Suprapubic skin (tissue), 4 donors: ENCODE measurements around the gene SLC35D3. TPM values are rescaled to one million over a fixed set of nuclear protein-coding genes. Genes with fewer than 3 reads are reported as not detected.
"Not testable (repeated sequence)": the region's sequence is repeated elsewhere in the genome, so short reads cannot be mapped to it uniquely, and the experiment has no call there.

ENCODE experiments used
- DNase-seq, 2 donors: peaks; one replicate each; pipeline ENCODE4 v3.0.0-alpha.2; 2019; ENCODE audit warnings: low spot score in 2 of 2
- H3K27ac ChIP-seq: fragments of 200-600 bp; sonication (generic); one replicate; pipeline ENCODE4 v1.5.1; 2019
- H3K27me3 ChIP-seq: fragments of 200-600 bp; sonication (generic); one replicate; pipeline ENCODE4 v1.5.1; 2019
- H3K36me3 ChIP-seq: fragments of 200-600 bp; sonication (generic); one replicate; pipeline ENCODE4 v1.5.1; 2019
- H3K4me1 ChIP-seq: fragments of 200-600 bp; sonication (generic); one replicate; pipeline ENCODE4 v1.5.1; 2019
- H3K4me3 ChIP-seq: fragments of 200-600 bp; sonication (generic); one replicate; pipeline ENCODE4 v1.5.1; 2019; ENCODE audit warnings: mild to moderate bottlenecking
- H3K9me3 ChIP-seq: fragments of 200-600 bp; sonication (generic); one replicate; pipeline ENCODE4 v1.5.1; 2019
- EP300 ChIP-seq: sonication (generic); formaldehyde crosslinking; IDR thresholded peaks from one replicate; pipeline ENCODE4 v1.6.1; 2017; ENCODE audit warnings: antibody characterized with exemption
- POLR2A ChIP-seq, 2 donors: fragments of 450-650 bp; IDR thresholded peaks; one replicate each; pipeline ENCODE4 v1.6.1; 2017; ENCODE audit warnings: antibody characterized with exemption in 2 of 2, mild to moderate bottlenecking in 2 of 2, moderate library complexity in 2 of 2
- POLR2AphosphoS5 ChIP-seq, 3 donors: sonication (generic); formaldehyde crosslinking; IDR thresholded peaks; one replicate each; pipeline ENCODE4 v1.6.1; 2017; ENCODE audit warnings: antibody characterized with exemption in 3 of 3
- WGBS: methylation state at CpG from one replicate; pipeline ENCODE4 v1.1.5; 2018; 5-methylcytosine and 5-hydroxymethylcytosine counted together
- total RNA-seq, 4 donors: library from RNA; depleted of rRNA; stranded (reverse); fragments of >200 nt; gene quantifications; one replicate each; pipeline ENCODE4 v1.1.0, GENCODE V29; 2016
- TF ChIP-seq, protein P1 (sequence below), 2 donors: fragments of 200-600 bp in 1 of 2; fragments of 450-650 bp in 1 of 2; sonication (generic) in 1 of 2; IDR thresholded peaks; one replicate each; pipeline ENCODE4 v1.5.1; 2016 to 2019; ENCODE audit warnings: antibody characterized with exemption in 2 of 2, mild to moderate bottlenecking in 1 of 2, moderate library complexity in 1 of 2

SLC35D3 gene
- total RNA-seq, 4 donors from 2014 or later: 0.18 TPM; not detected in 3

DNA sequence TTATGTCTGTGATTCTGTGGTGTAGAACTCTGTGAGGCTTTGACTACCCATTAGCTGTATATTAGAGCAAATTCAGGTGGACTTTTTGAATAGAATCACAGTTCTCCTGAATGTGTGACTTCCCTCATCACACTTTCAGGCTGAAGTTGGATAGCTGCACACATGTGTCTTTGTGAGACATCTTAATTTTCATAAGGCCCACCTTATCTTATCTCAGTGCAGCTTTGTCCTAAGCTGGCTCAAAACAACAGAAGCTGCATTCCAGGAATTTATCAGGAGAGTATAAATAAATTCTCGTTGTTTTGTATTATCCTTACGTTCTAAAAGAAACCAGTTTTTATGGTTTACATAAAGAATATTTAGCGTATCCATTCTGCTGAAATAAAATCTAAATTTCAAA is 26.2 kb upstream of the SLC35D3 start:
- Histone ChIP-seq H3K4me1 (no peaks in the 10 kb centered on the region), H3K36me3 (peaks cover 20% of the 10 kb centered on the region), H3K27ac (no peak overlapping the region), H3K4me3 (no peak overlapping the region), H3K9me3 (no peaks in the 10 kb centered on the region), H3K27me3 (no peaks in the 10 kb centered on the region)
- DNase-seq: no peak
- TF ChIP-seq, protein P1, sequence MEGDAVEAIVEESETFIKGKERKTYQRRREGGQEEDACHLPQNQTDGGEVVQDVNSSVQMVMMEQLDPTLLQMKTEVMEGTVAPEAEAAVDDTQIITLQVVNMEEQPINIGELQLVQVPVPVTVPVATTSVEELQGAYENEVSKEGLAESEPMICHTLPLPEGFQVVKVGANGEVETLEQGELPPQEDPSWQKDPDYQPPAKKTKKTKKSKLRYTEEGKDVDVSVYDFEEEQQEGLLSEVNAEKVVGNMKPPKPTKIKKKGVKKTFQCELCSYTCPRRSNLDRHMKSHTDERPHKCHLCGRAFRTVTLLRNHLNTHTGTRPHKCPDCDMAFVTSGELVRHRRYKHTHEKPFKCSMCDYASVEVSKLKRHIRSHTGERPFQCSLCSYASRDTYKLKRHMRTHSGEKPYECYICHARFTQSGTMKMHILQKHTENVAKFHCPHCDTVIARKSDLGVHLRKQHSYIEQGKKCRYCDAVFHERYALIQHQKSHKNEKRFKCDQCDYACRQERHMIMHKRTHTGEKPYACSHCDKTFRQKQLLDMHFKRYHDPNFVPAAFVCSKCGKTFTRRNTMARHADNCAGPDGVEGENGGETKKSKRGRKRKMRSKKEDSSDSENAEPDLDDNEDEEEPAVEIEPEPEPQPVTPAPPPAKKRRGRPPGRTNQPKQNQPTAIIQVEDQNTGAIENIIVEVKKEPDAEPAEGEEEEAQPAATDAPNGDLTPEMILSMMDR (IDR thresholded peaks at IDR 0.05): no peak
- 94% methylated on average over 3 of the region's 3 CpGs for WGBS

DNA sequence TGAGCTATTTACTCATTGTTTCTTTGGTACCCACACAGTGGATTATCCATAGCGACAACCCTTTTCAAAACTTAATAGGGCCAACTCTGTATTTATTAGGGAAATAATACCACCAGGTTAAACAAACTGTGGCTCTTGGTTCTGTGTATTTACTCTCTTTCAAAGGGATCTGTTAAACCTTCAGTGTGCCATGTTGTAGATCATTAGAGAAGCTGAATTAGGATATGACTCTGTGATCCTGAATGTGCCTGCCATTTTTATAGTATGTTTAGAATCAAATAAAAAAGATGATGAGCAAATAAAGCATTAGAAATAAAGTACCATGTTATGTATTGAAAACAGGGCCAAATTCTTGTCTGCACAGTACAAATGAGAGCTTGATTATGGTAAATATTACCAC is 25.0 kb upstream of the SLC35D3 start:
- peaks cover 31% of the 10 kb centered on the region for H3K36me3 ChIP-seq
- no peaks in the 10 kb centered on the region for H3K4me1 ChIP-seq
- no peak for DNase-seq
- no peak overlapping the region for H3K27ac ChIP-seq
- H3K27me3 ChIP-seq: no peaks in the 10 kb centered on the region
- no peak overlapping the region for H3K4me3 ChIP-seq
- H3K9me3 ChIP-seq: no peaks in the 10 kb centered on the region
- 98% methylated on average over 1 of the region's 1 CpG for WGBS
- no peak for TF ChIP-seq POLR2A (IDR thresholded peaks at IDR 0.05)
- TF ChIP-seq, protein P1 (IDR thresholded peaks at IDR 0.05): no peak
- TF ChIP-seq POLR2AphosphoS5 (IDR thresholded peaks at IDR 0.05): no peak
- TF ChIP-seq EP300: no peak

GRCh38 chr6:136901212-136901784 is 20.8 kb upstream of the SLC35D3 start:
- Histone ChIP-seq H3K27ac (no peak overlapping the region), H3K4me3 (no peak overlapping the region), H3K27me3 (no peaks in the 10 kb centered on the region), H3K4me1 (no peaks in the 10 kb centered on the region), H3K36me3 (peaks cover 46% of the 10 kb centered on the region), H3K9me3 (no peaks in the 10 kb centered on the region)
- DNase-seq: no peak
- TF ChIP-seq, protein P1 (IDR thresholded peaks at IDR 0.05): no peak
- TF ChIP-seq EP300 (no peak), POLR2A (IDR thresholded peaks at IDR 0.05) (no peak), POLR2AphosphoS5 (IDR thresholded peaks at IDR 0.05) (no peak)
- 96% methylated on average over 5 of the region's 5 CpGs for WGBS

GRCh38 chr6:136904477-136904876 is 17.6 kb upstream of the SLC35D3 start:
- DNase-seq, H3K27me3 ChIP-seq, H3K9me3 ChIP-seq, H3K27ac ChIP-seq, H3K4me1 ChIP-seq, H3K4me3 ChIP-seq: not testable (repeated sequence)
- whole genome bisulfite sequencing: 92% methylated on average over 3 of the region's 3 CpGs
- peaks cover 34% of the 10 kb centered on the region for H3K36me3 ChIP-seq

GRCh38 chr6:136914947-136915346 is 7.2 kb upstream of the SLC35D3 start:
- Histone ChIP-seq H3K27me3 (peaks cover 4% of the 10 kb centered on the region), H3K4me1 (no peaks in the 10 kb centered on the region), H3K9me3 (no peaks in the 10 kb centered on the region), H3K27ac (no peak overlapping the region), H3K4me3 (no peak overlapping the region), H3K36me3 (peaks cover 13% of the 10 kb centered on the region)
- WGBS: 100% methylated on average over 1 of the region's 1 CpG
- TF ChIP-seq, protein P1 (IDR thresholded peaks at IDR 0.05): no peak
- TF ChIP-seq POLR2AphosphoS5 (IDR thresholded peaks at IDR 0.05) (no peak), EP300 (no peak), POLR2A (IDR thresholded peaks at IDR 0.05) (no peak)
- DNase-seq: no peak

DNA sequence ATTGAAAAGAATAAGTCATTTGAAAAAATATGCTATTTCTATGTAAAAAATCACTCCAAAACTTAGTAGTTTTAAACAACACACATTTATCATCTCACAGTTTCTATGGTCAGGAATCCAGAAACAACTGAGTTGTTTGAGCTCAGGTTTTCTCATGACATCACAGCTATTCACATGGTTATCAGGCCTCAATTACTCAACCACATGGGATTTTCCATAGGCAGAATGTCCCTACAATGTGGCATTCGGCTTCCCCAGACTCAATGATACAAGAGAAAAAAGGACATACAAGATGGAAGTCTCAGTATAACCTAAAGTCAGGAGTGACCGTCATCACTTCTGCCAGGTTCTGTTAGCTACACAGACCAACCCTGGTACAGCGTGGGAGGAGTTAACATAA is 3.4 kb upstream of the SLC35D3 start:
- Histone ChIP-seq H3K4me3 (no peak overlapping the region), H3K27me3 (peaks cover 40% of the 10 kb centered on the region), H3K36me3 (peaks cover 9% of the 10 kb centered on the region), H3K9me3 (no peaks in the 10 kb centered on the region), H3K27ac (no peak overlapping the region), H3K4me1 (peaks cover 34% of the 10 kb centered on the region)
- TF ChIP-seq POLR2A (IDR thresholded peaks at IDR 0.05) (no peak), POLR2AphosphoS5 (IDR thresholded peaks at IDR 0.05) (no peak), EP300 (no peak)
- TF ChIP-seq, protein P1 (IDR thresholded peaks at IDR 0.05): no peak
- DNase-seq: no peak
- WGBS: 92% methylated on average over 3 of the region's 3 CpGs
